ENCODE measurements around the gene KCTD10. TPM values are rescaled to one million over a fixed set of nuclear protein-coding genes. Genes with fewer than 3 reads are reported as not detected.
"Not testable (repeated sequence)": the region's sequence is repeated elsewhere in the genome, so short reads cannot be mapped to it uniquely, and the experiment has no call there.

The KCTD10 gene
- total RNA-seq, 1 donor from 2014 or later = 74.5 TPM

DNA sequence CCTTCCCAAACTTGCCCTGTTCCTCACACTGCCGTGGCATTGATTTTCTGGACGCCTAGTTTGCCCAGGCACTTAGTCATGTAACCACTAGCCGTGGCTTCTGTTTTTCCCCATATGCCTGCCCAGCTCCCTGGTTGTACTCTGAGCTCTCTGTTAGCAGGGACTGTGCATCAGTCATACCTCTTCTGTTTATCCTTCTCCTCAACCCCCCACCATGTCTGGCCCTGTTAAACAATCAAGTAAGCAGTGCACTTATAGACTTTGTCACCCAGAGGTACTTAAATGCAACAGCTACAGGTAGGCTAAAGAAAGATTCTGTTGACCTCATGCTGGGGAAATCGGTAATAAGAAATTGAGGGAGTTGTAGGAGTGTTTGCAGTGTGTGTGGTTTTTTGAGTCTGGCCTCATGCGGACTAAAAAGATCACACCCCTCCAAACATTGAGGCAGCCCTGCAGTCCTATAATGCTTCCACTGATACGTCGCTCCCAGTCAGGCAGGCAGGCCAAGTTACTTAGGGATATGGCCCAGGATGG is 17.3 kb upstream of the KCTD10 start:
- no peak for DNase-seq

DNA sequence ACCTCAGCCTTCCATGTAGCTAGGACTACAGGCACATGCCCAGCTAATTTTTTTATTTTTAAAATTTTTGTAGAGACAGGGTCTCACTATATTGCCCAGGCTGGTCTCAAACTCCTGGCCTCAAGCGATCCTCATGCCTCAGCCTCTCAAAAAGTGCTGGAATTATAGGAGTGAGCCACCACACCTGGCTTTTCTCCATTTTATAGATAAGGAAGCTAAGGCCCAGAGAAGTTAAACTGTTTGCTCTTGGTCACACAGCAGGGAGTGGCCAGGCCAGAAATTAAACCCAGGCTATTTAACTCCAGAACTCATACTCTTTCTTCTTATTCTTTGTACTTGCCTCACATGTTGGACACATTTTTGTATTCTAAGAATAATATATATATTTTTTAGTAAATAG is 16.8 kb upstream of the KCTD10 start:
- no peak for DNase-seq

DNA sequence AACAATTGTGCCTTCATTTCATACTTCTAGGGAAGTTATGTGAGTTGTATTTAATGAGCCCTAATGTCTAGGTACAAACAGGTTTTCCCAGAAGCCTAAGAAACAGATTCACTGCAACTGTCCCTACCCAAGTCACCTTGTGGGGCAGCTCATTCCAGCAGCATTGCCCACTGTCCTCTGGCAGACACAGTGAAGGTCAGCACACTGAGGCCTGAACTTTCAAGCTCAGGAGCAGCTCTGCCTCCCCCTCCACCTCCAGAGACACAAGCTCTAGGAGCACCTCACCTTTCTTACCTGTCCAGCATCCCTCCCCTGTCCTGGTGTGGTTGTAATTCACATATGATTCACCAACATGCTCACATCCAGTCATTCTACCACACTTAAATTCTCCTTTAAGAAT is 16.0 kb upstream of the KCTD10 start:
- no peak for DNase-seq

DNA sequence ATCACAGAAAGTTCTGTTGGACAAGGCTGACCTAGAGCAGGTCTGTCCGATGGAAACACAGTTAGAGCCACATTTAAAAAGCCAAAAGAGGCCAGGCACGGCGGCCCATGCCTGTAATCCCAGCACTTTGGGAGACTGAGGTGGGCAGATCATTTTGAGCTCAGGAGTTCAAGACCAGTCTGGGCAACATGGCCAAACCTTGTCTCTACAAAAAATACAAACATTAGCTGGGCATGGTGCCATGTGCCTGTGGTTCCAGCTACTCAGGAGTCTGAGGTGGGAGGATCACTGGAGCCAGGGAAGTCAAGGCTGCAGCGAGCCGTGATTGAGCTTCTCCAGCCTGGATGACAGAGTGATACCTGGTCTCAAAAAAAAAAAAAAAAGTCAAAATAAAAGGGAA is 15.3 kb upstream of the KCTD10 start:
- no peak for DNase-seq

DNA sequence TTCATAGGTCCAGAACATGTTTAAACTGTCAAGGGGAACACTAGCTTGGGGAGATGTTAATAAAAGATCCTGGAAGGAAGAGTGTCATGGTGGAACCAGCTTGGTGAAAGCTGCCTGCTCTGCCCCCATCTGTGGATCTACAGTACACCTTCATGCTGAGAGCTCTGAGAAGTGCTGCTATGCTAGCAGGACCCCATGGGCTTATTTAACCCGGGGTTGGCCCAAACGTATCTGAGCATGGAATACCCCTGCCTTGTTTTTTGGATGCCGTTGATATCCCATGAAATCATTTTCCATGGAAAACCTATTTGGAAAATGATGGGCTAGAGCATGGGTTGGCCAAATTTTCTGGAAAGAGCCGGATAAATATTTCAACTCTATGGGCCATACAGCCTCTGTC is 14.6 kb upstream of the KCTD10 start:
- no peak for DNase-seq

DNA sequence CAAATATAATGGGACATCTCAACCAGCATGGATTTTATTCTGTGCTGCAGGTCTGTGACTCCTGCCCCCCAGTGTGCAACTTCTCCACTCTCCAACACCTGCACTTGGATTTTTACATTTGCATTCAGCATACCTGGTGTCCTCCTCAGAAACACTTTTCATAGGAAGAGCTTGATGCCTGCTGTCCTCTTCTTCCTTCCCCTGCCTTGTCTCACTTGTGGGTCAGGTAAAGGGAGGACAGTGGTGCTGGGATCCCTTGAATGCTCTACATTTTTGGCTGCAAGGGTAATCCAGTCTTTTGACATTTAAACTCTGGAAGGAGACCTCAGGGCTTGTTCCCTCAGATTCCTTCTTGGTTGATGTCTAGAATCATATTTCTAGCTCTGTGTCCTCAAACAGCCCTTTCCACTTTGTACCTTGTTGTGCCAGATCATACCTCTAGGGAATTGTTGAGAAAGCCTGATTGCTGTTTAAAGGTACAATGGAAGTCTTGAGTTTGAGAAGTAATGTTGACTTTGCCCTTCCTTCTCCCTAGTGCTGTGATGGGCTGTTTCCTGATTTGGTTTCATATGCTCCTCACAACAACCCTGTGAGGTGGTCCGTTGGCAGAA is 13.0 kb upstream of the KCTD10 start:
- DNase-seq = no peak

DNA sequence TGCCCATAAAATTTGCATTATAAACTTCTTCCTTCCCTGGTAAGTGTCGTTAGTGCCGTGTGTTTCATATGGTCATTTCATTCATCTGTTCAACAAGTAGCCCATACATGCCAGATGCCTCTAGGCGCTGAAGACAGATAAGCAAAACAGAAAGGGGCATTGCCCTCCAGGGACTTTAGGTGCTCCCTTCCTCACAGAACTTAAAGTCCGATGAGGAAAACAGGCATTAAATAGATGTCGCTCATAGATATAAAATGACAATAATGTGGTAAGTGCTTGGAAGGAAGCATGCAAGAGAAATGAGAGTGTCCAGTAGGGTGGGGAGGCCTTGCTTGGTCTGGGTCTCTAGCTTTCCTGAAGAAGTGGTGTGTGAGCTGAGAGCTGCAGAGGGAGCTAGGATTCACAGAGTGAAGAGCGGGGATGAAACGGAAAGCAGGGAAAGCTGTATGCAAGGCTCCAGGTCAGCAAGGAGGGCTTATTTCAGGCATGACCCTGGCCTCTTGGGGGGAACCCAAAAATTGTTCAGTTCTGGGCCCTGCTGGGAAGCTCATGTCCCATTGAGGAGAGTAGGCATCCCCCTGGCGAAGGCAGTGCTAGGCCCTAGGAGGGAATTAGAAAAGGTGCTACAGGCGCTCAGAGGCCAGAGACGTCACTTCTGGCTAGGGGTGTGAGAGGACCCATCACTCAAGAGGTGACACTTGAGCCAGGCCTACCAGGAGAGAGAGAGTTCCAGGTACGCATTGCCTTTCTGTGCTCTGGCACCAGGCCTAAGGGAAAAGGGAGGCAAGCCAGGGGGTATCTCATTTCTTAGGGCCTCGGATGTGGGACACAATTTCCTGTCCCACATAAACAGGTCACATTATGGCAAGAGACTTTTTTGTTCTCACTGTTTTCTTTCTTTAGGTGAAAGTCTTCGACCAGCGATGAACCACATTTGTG is 12.2 kb upstream of the KCTD10 start:
- no peak for DNase-seq

DNA sequence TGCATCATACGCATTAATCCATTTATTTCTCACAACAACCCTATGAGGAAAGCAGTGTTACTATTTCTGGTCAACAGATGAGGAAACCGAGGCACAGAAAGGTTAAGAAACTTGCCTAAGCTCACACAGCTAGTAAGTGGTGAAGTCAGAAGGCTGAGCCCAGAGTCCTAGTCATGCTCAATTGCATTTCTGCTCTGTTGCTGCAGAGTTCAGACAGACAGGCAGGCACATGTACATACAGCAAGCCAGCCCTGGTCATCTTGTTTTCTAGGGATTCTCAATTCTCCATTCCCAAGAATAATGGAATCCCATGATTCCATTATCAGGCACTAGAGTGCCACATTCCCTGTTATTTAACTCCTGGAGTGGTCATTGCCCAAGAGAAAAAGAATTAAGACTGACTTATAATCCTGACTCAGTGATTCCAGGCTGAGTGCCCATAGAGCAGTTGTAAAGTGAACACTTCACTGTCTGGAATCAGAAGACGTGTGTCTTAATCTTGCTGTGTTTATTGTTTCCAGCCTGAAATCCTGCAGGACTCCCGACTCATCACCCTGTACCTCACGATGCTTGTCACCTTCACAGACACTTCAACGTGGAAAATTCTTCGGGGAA is 11.1 kb upstream of the KCTD10 start:
- no peak for DNase-seq

DNA sequence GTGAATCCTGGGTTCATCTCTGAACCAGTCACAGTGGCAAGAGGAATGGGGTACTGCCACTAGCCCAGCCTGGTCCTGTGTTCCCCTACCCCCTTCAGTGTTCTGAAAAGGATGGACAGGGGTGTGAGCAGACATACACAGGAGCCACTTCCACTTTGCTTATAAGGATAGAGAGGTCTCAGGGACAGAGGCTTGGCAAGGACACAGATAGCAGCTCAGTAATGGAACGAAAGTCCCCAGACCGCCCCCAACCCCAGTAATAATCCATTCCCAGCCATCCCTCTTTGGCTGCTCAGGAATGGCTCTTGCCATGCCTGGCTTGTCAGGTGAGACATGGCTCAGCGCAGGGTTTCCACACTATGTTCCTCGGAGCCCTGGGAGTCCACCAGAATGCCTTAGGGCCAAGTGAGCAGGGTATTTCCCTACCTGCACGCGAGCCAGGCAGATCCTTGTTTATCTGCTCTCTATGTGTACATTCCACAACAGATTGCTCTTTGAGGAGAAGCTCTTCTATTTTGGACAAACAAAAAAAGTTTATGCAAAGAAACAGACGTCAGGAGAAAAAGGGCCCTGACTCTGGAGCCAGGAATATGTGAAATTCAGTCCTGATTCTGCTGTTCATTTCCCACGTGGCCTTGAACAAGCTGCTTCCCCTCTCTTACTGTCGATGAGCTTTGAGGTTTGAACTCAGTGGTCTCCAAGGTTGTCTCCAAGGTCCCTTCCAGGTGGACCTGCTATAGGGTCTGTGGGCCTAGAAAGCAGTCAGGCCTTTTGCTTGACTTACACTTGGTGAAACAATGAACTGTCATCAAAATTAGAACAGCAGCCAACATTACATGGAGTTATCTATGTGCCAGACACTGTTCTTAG is 10.3 kb upstream of the KCTD10 start:
- DNase-seq = no peak

DNA sequence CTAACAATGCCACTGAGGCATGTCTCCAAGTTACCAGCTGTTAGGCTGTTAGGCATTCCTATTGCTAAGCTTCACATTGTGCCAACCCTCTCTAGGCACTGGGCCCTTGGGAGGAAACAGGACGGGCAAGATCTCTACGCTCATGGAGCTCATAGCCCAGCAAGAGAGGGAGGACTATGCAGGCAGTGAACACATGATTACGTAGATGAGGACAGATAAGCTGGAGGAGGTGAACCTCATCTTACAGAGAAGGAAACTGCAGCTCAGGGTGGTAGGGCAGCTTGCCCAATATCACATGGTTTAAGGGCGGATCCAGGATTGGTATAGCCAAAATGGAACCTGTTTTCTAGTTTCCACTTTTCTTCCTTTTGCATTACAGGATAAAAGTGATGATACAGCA is 8.1 kb upstream of the KCTD10 start:
- DNase-seq = no peak

DNA sequence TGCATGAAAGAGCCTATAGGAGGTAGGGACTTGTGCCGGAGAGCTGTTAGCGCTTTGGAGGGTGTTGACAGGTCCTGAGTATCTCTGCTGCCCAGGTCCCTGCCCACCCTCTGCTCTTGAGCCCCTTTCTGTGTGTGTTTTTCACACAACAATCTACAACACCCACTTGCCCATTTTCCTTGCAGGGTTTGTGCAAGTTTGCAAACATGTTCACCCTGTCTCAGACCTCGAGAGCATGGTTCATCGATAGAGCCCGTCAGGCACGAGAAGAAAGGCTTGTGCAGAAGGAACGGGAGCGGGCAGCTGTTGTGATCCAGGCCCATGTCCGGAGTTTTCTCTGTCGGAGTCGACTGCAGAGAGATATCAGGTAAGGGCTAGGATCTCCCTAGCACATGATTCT is 6.2 kb upstream of the KCTD10 start:
- DNase-seq = no peak

DNA sequence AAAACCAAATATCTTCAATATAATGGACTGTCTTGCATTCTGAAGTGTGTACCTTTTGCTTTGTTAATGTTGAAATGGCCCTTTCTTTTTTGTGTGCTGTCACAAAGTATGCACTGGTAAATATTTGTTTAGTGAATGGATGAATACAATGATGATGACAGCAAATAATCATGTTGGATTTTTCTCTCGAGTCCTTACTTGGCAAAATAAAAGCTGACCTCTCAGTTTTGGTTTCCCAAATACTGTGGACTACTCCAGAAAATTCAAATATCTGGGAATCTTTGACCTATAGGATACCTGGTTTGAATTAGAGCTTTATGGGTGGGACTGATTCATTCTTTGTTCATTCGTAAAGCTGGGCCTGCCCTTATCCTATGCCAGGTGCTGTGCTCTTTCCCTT is 5.8 kb upstream of the KCTD10 start:
- no peak for DNase-seq

DNA sequence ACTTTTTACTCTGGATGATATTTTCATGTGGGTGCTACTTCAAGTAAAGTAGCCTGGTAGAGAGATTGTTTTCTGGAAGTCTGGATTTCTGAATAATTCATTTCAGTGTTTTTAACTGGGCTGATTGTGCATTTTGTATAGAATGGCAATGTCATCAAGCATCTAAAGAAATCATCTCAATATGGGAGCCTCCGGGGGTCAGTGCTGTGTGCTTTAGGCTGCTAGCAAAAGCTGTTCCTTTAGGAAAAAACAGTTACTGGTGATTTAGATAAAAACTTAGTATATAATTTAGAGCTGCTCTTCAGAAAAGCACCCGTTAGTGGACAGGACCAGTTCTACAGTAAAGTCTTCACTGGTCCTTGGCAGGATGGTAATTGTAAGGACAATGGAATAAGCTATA is 5.4 kb upstream of the KCTD10 start:
- DNase-seq = no peak

DNA sequence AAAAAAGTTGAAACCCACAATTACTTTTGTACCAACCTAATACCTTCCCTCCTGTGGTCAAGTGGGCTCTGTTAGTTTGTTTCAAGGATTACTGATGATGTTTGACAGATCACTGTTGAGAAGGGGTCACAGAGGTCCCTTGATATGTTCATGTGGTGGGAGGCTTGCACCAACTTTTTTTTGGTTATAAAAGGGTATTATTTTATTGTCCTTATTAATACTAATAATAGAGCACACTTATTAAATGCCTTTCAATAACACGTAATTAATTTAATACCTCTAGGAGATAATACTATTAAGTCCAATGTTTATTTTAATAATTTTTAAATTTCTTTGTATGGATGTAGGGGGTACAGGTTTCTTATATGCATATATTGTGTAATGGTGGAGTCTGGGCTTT is 4.8 kb upstream of the KCTD10 start:
- DNase-seq = no peak

DNA sequence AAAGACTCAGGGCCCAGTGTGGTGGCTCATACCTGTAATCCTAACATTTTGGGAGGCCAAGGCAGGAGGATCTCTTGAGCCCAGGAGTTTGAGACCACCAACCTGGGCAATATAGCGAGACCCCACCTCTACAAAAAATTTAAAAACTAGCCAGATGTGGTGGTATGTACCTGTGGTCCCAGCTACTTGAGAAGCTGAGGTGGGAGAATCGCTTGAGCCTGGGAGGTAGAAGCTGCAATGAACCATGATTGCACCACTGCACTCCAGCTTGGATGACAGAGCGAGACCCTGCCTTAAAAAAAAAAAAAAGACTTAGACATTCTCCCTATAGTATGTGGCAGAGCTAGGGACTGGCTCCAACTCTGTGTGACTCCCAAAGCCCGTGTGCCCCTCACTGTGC is 3.3 kb upstream of the KCTD10 start:
- DNase-seq = no peak

DNA sequence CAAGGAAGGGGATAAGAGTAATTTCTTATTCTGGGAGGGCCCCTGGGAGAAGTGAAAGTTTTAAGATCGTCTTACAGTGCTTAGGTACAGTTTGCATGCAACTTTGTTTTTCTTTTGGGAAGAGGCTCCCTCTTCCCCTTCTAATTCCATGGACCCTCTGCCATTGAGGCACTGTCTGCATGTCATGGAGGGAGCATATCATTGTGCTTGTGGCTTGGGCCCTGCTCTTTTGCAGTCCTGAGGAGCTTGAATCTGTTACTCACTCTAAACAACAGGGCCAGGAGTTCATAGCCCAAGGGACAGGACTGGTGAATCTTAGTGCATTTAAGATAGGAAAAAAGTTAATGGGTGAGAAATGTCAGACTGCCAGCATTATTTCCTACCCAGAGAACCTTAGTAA is 2.7 kb upstream of the KCTD10 start:
- no peak for DNase-seq

DNA sequence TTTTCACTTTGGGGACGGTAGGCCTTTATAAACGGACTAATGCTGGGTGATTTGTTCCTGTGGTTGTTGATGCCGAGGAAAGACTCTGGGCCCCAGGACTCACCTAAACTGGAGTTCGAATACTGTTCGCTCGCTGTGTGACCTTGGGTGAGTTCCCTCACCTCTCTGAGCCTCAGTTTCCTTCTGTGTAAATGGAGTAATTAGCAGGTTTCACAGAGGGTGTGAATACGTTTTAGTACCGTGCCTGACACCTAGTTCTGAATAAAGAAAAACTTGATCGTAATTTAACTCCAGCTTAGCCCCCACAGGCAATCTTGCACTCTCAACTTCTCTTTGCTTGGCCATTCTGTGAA is 839 bp upstream of the KCTD10 start:
- no peak for DNase-seq

DNA sequence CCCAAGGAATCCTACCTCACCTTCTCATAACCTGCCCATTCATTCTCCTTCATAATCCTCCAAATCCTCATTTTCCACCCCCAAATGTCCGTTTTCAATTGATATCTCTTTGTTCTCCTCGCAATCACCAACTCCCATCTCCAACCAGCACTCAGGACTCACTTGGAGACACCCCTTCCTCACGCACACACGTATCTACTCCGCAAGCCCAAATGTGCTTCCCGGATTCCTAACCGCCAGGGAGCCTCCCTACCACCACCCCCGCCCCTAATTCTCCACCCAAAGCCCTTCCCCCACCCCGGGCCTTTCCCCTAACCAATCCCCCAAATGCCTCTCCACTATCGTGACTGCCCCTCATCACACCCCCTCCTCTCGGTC is 304 bp downstream of the KCTD10 start:
- DNase-seq = no peak

DNA sequence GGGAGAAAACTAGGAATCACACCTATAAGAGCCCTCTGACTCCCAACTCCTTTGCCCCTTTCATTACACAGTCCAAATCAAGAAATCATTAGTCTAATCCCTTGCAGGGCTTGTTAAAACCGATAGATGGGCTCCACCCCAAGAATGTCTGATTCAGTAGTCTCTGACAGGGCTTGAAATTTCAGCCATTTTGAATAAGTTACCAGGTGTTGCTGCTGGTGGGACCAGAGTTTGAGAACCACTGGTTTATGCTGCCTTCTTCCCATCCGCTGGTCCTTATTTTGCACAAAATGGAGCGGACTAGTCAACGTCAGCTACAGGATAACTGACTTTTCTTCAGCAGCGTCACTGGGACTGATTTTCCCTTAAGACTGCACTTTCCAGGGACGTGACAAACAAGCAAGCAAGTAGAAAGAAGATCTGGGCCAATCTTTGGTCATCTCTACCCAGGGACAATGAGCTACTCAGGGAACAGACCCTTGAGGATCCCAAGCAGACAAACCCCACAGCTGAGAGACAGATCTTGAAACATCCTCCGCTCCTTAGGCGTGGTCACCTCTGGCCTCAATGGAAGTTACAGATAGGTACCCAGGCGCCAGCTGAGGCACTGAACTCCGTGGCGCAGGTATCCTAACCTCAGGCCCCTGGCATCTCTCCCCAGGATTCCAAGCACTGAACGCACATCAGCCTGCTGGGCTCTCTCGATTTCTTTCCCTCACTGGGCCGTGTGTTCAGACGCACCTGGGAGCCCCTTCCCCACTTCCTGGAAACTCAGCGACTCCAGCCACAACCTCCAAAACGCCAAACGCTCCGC is 900 bp downstream of the KCTD10 start:
- peak; percentile 16 for DNase-seq

DNA sequence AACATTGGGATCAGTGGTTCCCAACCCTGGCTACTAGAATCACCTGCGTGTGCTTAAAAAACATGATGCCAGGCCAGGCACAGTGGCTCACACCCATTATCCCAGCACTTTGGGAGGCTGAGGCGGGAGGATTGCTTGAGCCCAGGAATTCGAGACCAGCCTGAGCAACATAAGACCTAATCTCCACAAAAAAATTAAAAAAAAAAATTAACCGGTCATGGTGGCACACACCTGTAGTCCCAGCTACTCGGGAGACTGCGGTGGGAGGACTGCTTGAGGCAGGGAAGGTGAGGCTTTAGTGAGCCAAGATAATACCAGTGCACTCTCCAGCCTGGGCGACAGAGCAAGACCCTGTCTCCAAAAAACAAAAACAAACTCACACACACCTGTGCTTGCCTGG is 2.0 kb downstream of the KCTD10 start:
- DNase-seq = no peak

DNA sequence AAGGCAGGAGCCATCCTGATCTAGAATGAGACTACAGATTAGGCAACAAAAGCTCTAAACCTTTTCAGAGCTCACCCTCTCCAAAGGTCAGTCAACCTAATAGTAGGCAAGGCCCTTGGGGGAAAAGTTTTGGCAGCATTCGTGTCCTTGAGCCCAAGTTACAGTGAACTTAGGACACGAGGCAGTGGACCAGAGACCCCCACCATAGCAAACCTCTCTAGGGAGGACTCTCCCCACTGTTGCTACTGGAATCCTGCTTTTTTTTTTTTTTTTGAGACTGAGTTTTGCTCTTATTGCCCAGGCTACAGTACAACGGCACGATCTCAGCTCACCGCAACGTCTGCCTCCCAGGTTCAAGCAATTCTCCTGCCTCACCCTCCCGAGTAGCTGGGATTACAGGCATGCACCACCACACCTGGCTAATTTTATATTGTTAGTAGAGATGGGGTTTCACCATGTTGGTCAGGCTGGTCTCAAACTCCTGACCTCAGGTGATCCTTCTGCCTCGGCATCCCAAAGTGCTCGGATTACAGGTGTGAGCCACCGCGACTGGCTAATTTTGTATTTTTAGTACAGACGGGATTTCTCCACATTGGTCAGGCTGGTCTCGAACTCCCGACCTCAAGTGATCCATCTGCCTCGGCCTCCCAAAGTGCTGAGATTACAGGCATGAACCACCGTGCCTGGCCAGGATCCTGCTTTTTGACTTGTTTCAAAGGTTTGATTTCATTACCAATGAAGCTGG is 3.4 kb downstream of the KCTD10 start:
- DNase-seq = not testable (repeated sequence)

Measured in dermis blood vessel endothelial cell (primary cell).